8988T (cell line): Measurements from ENCODE around the gene CELF4.

Experiments
- DNase-seq: peaks from one replicate; pipeline ENCODE4 v3.0.0; 2011

The CELF4 gene

GRCh38 chr18:37339701-37340215 is 225.8 kb downstream of the CELF4 start:
- DNase-seq: no peak

GRCh38 chr18:37336568-37337285 is 228.9 kb downstream of the CELF4 start:
- no peak for DNase-seq

- DNase-seq: peak; percentile 59
These were observed 230.2 kb downstream of the CELF4 start for GRCh38 chr18:37335409-37335736.

- no peak for DNase-seq
These were observed 230.8 kb downstream of the CELF4 start for GRCh38 chr18:37334631-37335408.

- no peak for DNase-seq
These were observed 232.8 kb downstream of the CELF4 start for GRCh38 chr18:37332628-37333420.

GRCh38 chr18:37332219-37332618 is 233.4 kb downstream of the CELF4 start:
- DNase-seq: no peak

- DNase-seq: no peak
These were observed 235.4 kb downstream of the CELF4 start for GRCh38 chr18:37330173-37330572.

GRCh38 chr18:37328946-37329719 is 236.5 kb downstream of the CELF4 start:
- DNase-seq: no peak

- DNase-seq: no peak
These were observed 238.5 kb downstream of the CELF4 start for GRCh38 chr18:37327063-37327577.

- DNase-seq: no peak
These were observed 243.0 kb downstream of the CELF4 start for GRCh38 chr18:37322492-37323035.

GRCh38 chr18:37321582-37322491 is 243.8 kb downstream of the CELF4 start:
- DNase-seq: no peak

GRCh38 chr18:37320317-37320716 is 245.3 kb downstream of the CELF4 start:
- no peak for DNase-seq

GRCh38 chr18:37318360-37319355 is 246.9 kb downstream of the CELF4 start:
- no peak for DNase-seq

GRCh38 chr18:37317486-37317885 is 248.1 kb downstream of the CELF4 start:
- no peak for DNase-seq

GRCh38 chr18:37316468-37316867 is 249.1 kb downstream of the CELF4 start:
- DNase-seq: no peak

GRCh38 chr18:37315935-37316334 is 249.7 kb downstream of the CELF4 start:
- no peak for DNase-seq

GRCh38 chr18:37314534-37314933 is 251.1 kb downstream of the CELF4 start:
- DNase-seq: no peak

GRCh38 chr18:37313624-37314023 is 252.0 kb downstream of the CELF4 start:
- DNase-seq: no peak

- no peak for DNase-seq
These were observed 255.7 kb downstream of the CELF4 start for GRCh38 chr18:37309861-37310260.

GRCh38 chr18:37309059-37309458 is 256.5 kb downstream of the CELF4 start:
- DNase-seq: no peak
